ENCODE measurements around the gene PGA3. TPM values are rescaled to one million over a fixed set of nuclear protein-coding genes. Genes with fewer than 3 reads are reported as not detected.
A peak's percentile ranks its signal among the peaks of the same experiment; 100 is the strongest.
"Not testable (repeated sequence)": the region's sequence is repeated elsewhere in the genome, so short reads cannot be mapped to it uniquely, and the experiment has no call there.

The PGA3 gene
- total and polyA plus RNA-seq, 9 donors = 0.21 to 1.3 (median 0.87) TPM; not detected in 1

DNA sequence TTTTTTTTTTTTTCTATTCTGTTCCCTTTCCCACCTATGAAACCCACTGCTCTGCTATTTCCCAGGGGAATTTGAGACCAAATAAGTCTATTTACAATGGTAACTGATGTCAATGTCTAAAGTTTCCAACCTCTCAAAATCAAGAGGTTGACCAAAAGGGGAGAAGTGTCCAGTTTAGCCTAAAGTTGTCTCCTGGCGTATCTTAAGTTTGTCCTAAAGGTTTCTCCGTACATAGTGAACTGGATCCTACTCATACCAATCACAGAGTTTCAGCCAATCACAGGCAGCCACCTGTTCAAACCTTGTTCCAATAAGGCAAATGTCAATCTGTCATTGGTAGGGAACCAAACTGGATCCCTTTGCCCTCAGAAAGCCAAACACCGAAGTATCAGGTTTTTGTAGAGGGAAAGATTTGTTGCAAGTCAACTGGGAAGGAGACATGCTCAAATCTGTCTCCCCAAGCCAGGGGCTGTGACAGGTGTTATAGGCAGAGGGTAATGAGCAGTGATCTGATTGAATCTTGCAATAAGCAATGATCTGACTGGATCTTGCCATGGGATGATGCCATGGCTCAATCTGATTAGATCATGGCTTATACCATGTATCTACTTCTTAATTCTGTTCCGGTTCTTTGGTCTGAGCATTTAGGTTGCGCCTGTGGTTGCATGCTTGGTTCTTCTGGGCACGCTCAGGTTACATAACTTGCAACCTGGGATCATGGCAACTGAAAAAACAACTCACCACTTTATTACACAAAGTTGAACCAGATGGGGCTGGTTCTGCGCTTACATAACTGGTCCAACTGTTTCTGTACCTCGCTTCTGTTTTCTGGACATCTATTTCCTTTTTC, 41.0 kb upstream of the PGA3 start:
- DNase-seq = peak; percentile 54
- H3K4me1 ChIP-seq (ENCODE audit: control insufficient read depth, insufficient read depth, low read length) = peaks cover 18% of the 10 kb centered on the region
- peak overlapping the region; percentile 64 for H3K4me3 ChIP-seq (ENCODE audit: low read length)
- peak overlapping the region; percentile 86 for H3K27ac ChIP-seq (ENCODE audit: low read length)
- H3K36me3 ChIP-seq (ENCODE audit: control insufficient read depth, insufficient read depth, low read length) = peaks cover 2% of the 10 kb centered on the region
- 68% methylated on average over 4 of the region's 8 CpGs for WGBS (ENCODE audit: insufficient coverage)
- H3K27me3 ChIP-seq (ENCODE audit: control insufficient read depth, insufficient read depth, low read length) = no peaks in the 10 kb centered on the region
- H3K9me3 ChIP-seq (replicated peaks; ENCODE audit: control insufficient read depth, low read depth, low read length) = no peaks in the 10 kb centered on the region

DNA sequence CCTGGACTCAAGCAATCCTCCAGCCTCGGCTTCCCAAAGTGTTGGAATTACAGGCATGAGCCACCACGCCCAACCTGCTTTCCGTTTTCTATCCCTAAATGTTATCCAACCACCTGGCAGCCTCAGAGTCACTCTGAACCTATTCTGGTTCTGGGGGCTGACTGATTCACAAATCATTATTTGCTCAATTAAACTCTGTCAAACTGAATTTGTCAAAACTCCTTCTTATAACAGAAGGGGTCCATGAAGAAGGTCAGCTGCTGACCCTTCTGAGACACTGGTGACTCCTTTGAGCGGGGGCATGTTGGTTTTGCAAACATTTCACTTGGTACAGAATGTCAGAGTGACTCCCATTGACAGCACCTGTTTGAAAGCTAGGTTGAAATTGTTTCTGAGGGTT, 40.3 kb upstream of the PGA3 start:
- Histone ChIP-seq H3K4me3 (ENCODE audit: low read length) (no peak overlapping the region), H3K36me3 (ENCODE audit: control insufficient read depth, insufficient read depth, low read length) (no peaks in the 10 kb centered on the region), H3K9me3 (replicated peaks; ENCODE audit: control insufficient read depth, low read depth, low read length) (no peaks in the 10 kb centered on the region), H3K4me1 (ENCODE audit: control insufficient read depth, insufficient read depth, low read length) (peaks cover 18% of the 10 kb centered on the region), H3K27me3 (ENCODE audit: control insufficient read depth, insufficient read depth, low read length) (no peaks in the 10 kb centered on the region), H3K27ac (ENCODE audit: low read length) (no peak overlapping the region)
- WGBS (ENCODE audit: insufficient coverage) = 80% methylated on average over 3 of the region's 4 CpGs
- DNase-seq = no peak

DNA sequence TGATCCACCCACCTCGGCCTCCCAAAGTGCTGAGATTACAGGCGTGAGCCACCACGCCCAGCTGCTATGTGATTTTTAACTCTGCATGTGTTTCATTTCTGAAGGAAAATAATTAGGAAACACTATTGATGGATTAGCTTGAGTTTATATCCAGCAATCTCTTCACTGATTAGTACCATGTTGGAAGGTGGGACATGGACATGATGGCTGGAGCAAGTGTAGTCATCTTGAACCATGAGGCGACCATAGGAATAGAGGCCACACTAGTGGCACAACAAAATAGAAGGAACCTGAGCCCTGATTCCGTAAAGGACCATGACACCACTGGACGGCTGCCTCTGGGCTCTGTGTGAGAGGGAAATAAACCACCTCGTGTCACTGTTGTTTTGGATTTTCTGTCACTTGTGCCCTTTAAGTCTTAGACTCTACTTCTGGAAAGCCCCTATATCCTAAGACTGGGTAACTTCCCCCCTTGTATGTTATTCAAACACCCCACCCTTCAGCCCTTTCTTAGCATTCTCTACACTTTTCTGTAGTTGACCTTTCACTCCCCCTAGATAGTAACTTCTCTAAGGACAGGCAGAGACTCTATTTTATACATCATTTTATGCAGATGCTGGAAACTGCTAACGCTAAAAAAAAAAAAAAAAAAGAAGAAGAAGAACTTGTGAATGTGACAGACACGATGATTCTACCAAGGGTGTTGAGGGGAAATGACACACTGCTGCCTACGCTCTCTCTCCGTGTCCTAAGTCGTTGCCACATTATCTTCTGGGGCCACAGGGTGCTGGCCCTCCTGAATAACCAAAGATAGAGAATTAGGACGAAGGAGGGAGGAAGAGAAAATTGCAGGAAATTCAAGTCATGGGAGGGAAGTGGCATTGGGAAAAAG, 39.4 kb upstream of the PGA3 start:
- DNase-seq = peak; percentile 58
- Histone ChIP-seq H3K36me3 (ENCODE audit: control insufficient read depth, insufficient read depth, low read length) (no peaks in the 10 kb centered on the region), H3K4me3 (ENCODE audit: low read length) (no peak overlapping the region)

DNA sequence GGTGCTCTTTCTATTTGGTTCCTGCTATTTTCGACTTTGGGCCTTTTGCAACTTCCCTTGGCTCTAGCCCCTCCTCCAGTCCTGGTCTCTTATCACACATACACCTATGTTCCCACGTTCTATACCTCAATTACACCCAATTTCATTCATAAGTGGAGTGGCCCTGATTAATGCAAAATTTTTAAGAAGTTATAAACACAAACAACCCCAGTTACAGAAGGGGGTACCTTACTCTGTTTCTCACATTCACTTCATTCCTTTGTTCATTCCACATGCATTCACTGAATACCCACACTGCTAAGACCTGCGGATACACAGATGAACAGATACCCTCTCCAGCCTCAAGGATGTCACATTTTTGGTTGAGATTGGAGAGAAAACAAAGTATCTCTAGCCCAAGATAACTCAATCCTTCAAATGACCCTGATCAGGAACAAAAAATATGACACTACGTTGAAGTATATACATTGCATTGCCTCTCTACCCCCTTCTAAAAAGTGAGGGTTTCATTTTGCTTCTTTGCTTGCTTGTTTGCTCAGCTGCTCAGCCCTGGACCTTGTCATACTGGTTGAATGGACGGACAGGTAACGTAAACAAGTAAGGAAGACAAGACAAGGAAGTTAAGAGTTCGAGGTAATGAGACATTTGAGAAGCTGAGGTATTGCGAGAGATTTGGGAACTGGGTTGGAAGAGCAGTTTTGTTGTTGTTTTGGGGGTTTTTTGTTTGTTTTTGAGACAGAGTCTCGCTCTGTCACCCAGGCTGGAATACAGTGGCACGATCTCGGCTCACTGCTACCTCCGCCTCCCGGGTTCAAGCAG, 38.5 kb upstream of the PGA3 start:
- 80% methylated on average over 7 of the region's 13 CpGs for WGBS (ENCODE audit: insufficient coverage)
- Histone ChIP-seq H3K27me3 (ENCODE audit: control insufficient read depth, insufficient read depth, low read length) (no peaks in the 10 kb centered on the region), H3K9me3 (replicated peaks; ENCODE audit: control insufficient read depth, low read depth, low read length) (peaks cover 2% of the 10 kb centered on the region), H3K4me3 (ENCODE audit: low read length) (no peak overlapping the region), H3K36me3 (ENCODE audit: control insufficient read depth, insufficient read depth, low read length) (no peaks in the 10 kb centered on the region), H3K4me1 (ENCODE audit: control insufficient read depth, insufficient read depth, low read length) (peaks cover 15% of the 10 kb centered on the region), H3K27ac (ENCODE audit: low read length) (no peak overlapping the region)
- no peak for DNase-seq

More for the DNA sequence above, 39.4 kb upstream of the PGA3 start:
- WGBS (ENCODE audit: insufficient coverage) = 81% methylated on average over 10 of the region's 13 CpGs
- H3K4me1 ChIP-seq (ENCODE audit: control insufficient read depth, insufficient read depth, low read length) = peaks cover 18% of the 10 kb centered on the region
- H3K9me3 ChIP-seq (replicated peaks; ENCODE audit: control insufficient read depth, low read depth, low read length) = peaks cover under 1% of the 10 kb centered on the region
- peak overlapping the region; percentile 0 for H3K27ac ChIP-seq (ENCODE audit: low read length)
- H3K27me3 ChIP-seq (ENCODE audit: control insufficient read depth, insufficient read depth, low read length) = no peaks in the 10 kb centered on the region

DNA sequence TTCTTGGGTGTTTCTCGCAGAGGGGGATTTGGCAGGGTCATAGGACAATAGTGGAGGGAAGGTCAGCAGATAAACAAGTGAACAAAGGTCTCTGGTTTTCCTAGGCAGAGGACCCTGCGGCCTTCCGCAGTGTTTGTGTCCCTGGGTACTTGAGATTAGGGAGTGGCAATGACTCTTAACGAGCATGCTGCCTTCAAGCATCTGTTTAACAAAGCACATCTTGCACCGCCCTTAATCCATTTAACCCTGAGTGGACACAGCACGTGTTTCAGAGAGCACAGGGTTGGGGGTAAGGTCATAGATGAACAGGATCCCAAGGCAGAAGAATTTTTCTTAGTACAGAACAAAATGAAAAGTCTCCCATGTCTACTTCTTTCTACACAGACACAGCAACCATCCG, 37.5 kb upstream of the PGA3 start:
- not testable (repeated sequence) for H3K27ac ChIP-seq (ENCODE audit: low read length); DNase-seq; H3K4me1 ChIP-seq (ENCODE audit: control insufficient read depth, insufficient read depth, low read length); H3K36me3 ChIP-seq (ENCODE audit: control insufficient read depth, insufficient read depth, low read length); H3K9me3 ChIP-seq (replicated peaks; ENCODE audit: control insufficient read depth, low read depth, low read length); H3K4me3 ChIP-seq (ENCODE audit: low read length); H3K27me3 ChIP-seq (ENCODE audit: control insufficient read depth, insufficient read depth, low read length)
- no CpG with 5 or more reads among the region's 7 CpGs for WGBS (ENCODE audit: insufficient coverage)

DNA sequence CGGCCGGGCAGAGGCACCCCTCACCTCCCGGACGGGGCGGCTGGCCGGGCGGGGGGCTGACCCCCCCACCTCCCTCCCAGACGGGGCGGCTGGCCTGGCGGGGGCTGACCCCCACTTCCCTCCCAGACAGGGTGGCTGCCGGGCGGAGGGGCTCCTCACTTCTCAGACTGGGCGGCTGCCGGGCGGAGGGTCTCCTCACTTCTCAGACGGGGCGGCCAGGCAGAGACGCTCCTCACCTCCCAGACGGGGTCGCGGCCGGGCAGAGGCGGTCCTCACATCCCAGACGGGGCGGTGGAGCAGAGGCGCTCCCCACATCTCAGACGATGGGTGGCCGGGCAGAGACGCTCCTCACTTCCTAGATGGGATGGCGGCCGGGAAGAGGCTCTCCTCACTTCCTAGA, 37.0 kb upstream of the PGA3 start:
- not testable (repeated sequence) for DNase-seq; H3K4me1 ChIP-seq (ENCODE audit: control insufficient read depth, insufficient read depth, low read length); H3K36me3 ChIP-seq (ENCODE audit: control insufficient read depth, insufficient read depth, low read length); H3K27ac ChIP-seq (ENCODE audit: low read length); H3K9me3 ChIP-seq (replicated peaks; ENCODE audit: control insufficient read depth, low read depth, low read length); H3K4me3 ChIP-seq (ENCODE audit: low read length); H3K27me3 ChIP-seq (ENCODE audit: control insufficient read depth, insufficient read depth, low read length)
- WGBS (ENCODE audit: insufficient coverage) = 90% methylated on average over 16 of the region's 31 CpGs

DNA sequence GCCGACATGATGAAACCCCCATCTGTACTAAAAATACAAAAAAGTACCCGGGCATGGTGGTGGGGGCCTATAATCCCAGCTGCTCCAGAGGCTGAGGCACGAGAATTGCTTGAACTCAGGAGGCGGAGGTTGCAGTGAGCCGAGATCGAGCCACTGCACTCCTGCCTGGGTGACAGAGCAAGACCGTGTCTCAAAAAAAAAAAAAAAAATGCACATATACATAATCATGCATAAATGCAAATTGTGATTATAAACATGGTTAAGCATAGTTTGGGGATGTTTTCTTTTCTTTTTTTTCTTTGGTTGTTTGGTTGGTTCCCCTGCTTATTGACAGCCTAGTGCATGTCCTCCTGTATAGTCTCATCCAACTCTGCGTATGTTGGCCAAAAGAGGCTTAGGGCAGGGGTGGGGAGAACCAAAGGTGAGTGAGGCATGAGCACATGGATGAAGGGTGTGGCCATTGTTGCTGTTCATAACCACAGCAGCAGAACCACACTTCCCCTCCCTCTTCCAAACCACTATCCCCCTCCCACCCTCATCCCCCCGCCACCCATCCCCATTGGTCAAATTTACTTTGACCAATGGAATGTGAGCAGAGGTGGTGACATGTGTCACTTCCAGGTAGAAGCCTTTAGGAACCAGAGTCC, 35.1 kb upstream of the PGA3 start:
- H3K36me3 ChIP-seq (ENCODE audit: control insufficient read depth, insufficient read depth, low read length) = no peaks in the 10 kb centered on the region
- 80% methylated on average over 1 of the region's 9 CpGs for WGBS (ENCODE audit: insufficient coverage)
- no peak for DNase-seq
- peaks cover 6% of the 10 kb centered on the region for H3K9me3 ChIP-seq (replicated peaks; ENCODE audit: control insufficient read depth, low read depth, low read length)
- no peak overlapping the region for H3K4me3 ChIP-seq (ENCODE audit: low read length)
- no peaks in the 10 kb centered on the region for H3K4me1 ChIP-seq (ENCODE audit: control insufficient read depth, insufficient read depth, low read length)
- no peak overlapping the region for H3K27ac ChIP-seq (ENCODE audit: low read length)
- no peaks in the 10 kb centered on the region for H3K27me3 ChIP-seq (ENCODE audit: control insufficient read depth, insufficient read depth, low read length)

DNA sequence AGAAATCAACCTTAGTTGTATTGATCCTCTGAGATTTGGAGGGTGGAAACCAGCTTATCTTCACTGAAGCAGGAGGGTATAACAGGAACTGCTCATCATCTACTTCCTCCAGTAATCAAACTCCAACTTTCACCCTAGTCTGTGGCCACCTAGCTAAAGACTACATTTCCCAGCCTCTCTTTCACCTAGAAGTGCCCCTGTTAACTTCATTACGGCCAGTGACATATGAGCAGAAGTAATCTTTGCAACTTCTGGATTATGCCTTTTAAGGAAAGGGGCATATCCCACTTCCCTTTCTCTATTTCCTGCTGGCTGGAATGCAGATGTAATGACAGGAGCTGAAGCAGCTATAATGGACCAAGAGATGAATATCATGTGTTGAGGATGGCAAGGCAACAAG, 34.5 kb upstream of the PGA3 start:
- H3K4me3 ChIP-seq (ENCODE audit: low read length) = no peak overlapping the region
- WGBS (ENCODE audit: insufficient coverage) = no CpG with 5 or more reads among the region's 1 CpG
- no peak for DNase-seq
- H3K27ac ChIP-seq (ENCODE audit: low read length) = no peak overlapping the region
- H3K36me3 ChIP-seq (ENCODE audit: control insufficient read depth, insufficient read depth, low read length) = no peaks in the 10 kb centered on the region
- no peaks in the 10 kb centered on the region for H3K4me1 ChIP-seq (ENCODE audit: control insufficient read depth, insufficient read depth, low read length)
- H3K9me3 ChIP-seq (replicated peaks; ENCODE audit: control insufficient read depth, low read depth, low read length) = peaks cover 6% of the 10 kb centered on the region
- no peaks in the 10 kb centered on the region for H3K27me3 ChIP-seq (ENCODE audit: control insufficient read depth, insufficient read depth, low read length)

DNA sequence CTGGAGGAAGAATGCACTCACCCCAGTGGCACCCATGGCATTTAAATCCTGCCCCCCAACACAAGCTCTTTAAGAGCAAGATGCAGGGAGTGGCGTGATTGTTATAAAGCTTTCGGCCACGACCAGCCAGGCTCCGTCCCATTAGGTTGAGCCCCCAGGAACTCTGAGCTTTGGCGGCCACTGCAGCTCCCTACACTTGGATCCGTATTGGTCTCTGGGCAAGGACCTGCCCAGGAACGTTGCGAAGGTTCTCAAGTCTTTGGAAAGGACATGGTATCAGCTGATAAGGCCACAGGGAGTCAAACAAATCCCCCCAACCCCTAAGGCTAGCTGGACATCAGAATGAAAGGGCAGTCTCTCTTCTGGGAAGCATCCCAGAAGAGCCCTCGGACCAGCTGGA, 32.7 kb upstream of the PGA3 start:
- no peaks in the 10 kb centered on the region for H3K4me1 ChIP-seq (ENCODE audit: control insufficient read depth, insufficient read depth, low read length)
- H3K27me3 ChIP-seq (ENCODE audit: control insufficient read depth, insufficient read depth, low read length) = no peaks in the 10 kb centered on the region
- no peak overlapping the region for H3K4me3 ChIP-seq (ENCODE audit: low read length)
- DNase-seq = no peak
- 81% methylated on average over 6 of the region's 9 CpGs for WGBS (ENCODE audit: insufficient coverage)
- H3K27ac ChIP-seq (ENCODE audit: low read length) = no peak overlapping the region
- peaks cover 6% of the 10 kb centered on the region for H3K9me3 ChIP-seq (replicated peaks; ENCODE audit: control insufficient read depth, low read depth, low read length)
- H3K36me3 ChIP-seq (ENCODE audit: control insufficient read depth, insufficient read depth, low read length) = no peaks in the 10 kb centered on the region
